Loucy (cell line): Measurements from ENCODE around the gene IL1R1.

Source experiments
- CTCF ChIP-seq: fragments of 200-600 bp; sonication (generic); conservative IDR thresholded peaks from 2 replicates; pipeline ENCODE4 v1.5.1; 2014; ENCODE audit warnings: mild to moderate bottlenecking, antibody characterized with exemption, low read length
- EZH2phosphoT487 ChIP-seq: fragments of 200-600 bp; IDR thresholded peaks from 2 replicates; pipeline ENCODE4 v1.6.1; 2018; ENCODE audit warnings: antibody characterized with exemption, mild to moderate bottlenecking, moderate library complexity, borderline replicate concordance

DNA sequence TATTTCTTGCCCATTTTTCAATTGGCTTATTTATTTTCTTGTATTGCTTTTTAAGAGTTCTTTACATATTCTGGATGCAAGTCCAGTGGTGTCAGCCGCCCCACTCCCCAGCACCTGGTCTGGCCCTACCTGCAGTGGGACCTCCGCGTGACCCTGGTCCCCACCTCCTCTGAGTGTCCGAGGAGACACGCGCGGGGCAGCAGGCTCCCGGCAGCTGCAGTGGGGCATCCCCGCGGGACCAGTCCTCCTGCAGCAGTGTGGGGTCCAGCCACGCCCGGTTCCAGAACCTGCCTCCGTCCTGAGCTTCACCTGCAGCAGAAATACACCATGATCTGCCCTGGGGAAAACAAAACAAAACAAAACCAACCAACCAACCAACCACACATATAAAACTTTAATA lies 48.9 kb upstream of the IL1R1 start:
- TF ChIP-seq CTCF: no peak
- no peak for TF ChIP-seq EZH2phosphoT487
